GM23338 (cell line): ENCODE results near the gene BBLN.

ENCODE experiments used
- CREB1 ChIP-seq: fragments of 250-450 bp; sonication (Bioruptor Pico); IDR thresholded peaks from 2 replicates; pipeline ENCODE4 v1.5.0; 2020; ENCODE audit warnings: low read depth, mild to moderate bottlenecking, moderate library complexity
- CTCF ChIP-seq, 2 experiments: fragments of 200-600 bp in 1 of 2; sonication (generic) in 1 of 2; conservative IDR thresholded peaks; 2 replicates each; pipeline versions ENCODE4 v1.5.1 to v1.6.1; 2016 to 2017; ENCODE audit warnings: antibody characterized with exemption in 2 of 2, low read depth in 2 of 2, mild to moderate bottlenecking in 2 of 2, moderate library complexity in 1 of 2
- EZH2 ChIP-seq: fragments of 200-600 bp; sonication (generic); IDR thresholded peaks from one replicate; pipeline ENCODE4 v1.8.0; 2017; ENCODE audit warnings: antibody characterized with exemption, mild to moderate bottlenecking, low read depth; ENCODE audit not compliant: unreplicated experiment
- EZH2phosphoT487 ChIP-seq: fragments of 200-600 bp; sonication (generic); IDR thresholded peaks from one replicate; pipeline ENCODE4 v1.8.1; 2018; ENCODE audit warnings: antibody characterized with exemption; ENCODE audit not compliant: unreplicated experiment
- POLR2AphosphoS5 ChIP-seq: IDR thresholded peaks from 2 replicates; pipeline ENCODE4 v1.6.1; 2016; ENCODE audit warnings: antibody characterized with exemption, low read depth
- REST ChIP-seq: IDR thresholded peaks from one replicate; pipeline ENCODE4 v1.6.1; 2018; ENCODE audit warnings: antibody characterized with exemption; ENCODE audit not compliant: unreplicated experiment
- ZNF331 ChIP-seq: fragments of 250-450 bp; sonication (Bioruptor Pico); IDR thresholded peaks from 2 replicates; pipeline ENCODE4 v1.5.0; 2020; ENCODE audit warnings: low read depth, mild to moderate bottlenecking, moderate library complexity
- ZNF462 ChIP-seq: fragments of 250-450 bp; sonication (Bioruptor Pico); IDR thresholded peaks from 2 replicates; pipeline ENCODE4 v1.5.0; 2020; ENCODE audit warnings: mild to moderate bottlenecking, moderate library complexity

GRCh38 chr9:128193469-128194096 is 33.5 kb downstream of the BBLN start:
- TF ChIP-seq EZH2phosphoT487 (no peak), POLR2AphosphoS5 (no peak), CTCF (conservative IDR thresholded peaks at IDR 0.05; ENCODE audit: low read depth in 2 of 2) (no peak), REST (no peak), EZH2 (no peak), CREB1 (CRISPR knock-in tag) (no peak), ZNF331 (CRISPR knock-in tag) (no peak), ZNF462 (CRISPR knock-in tag) (no peak)
